ENCODE data around the gene GSTCD.

GSTCD gene

GRCh38 chr4:105698607-105699006 lies 10.0 kb upstream of the GSTCD start:
- no peak overlapping the region for H3K4me3 ChIP-seq (ENCODE audit: low read length)
- TF ChIP-seq CTCF (conservative IDR thresholded peaks at IDR 0.05; ENCODE audit: low read length) = no peak

GRCh38 chr4:105707782-105708180 lies 803 bp upstream of the GSTCD start:
- peak overlapping the region; percentile 82 for H3K4me3 ChIP-seq (ENCODE audit: low read length)
- no peak for TF ChIP-seq CTCF (conservative IDR thresholded peaks at IDR 0.05; ENCODE audit: low read length)

More at GRCh38 chr4:105698607-105699006, 10.0 kb upstream of the GSTCD start:
- no peak for DNase-seq (ENCODE audit: low read depth)

GRCh38 chr4:105709081-105709450 lies 482 bp downstream of the GSTCD start:
- H3K4me3 ChIP-seq (ENCODE audit: low read length) = peak overlapping the region; percentile 82
- TF ChIP-seq CTCF (conservative IDR thresholded peaks at IDR 0.05; ENCODE audit: low read length) = no peak
- DNase-seq (ENCODE audit: low read depth) = no peak

More at GRCh38 chr4:105707782-105708180, 803 bp upstream of the GSTCD start:
- no peak for DNase-seq (ENCODE audit: low read depth)

GRCh38 chr4:105710012-105710600 lies 1.5 kb downstream of the GSTCD start:
- H3K4me3 ChIP-seq (ENCODE audit: low read length) = peak overlapping the region; percentile 82; the same call in 1 of the 2 replicates
- no peak for DNase-seq (ENCODE audit: low read depth)
- TF ChIP-seq CTCF (conservative IDR thresholded peaks at IDR 0.05; ENCODE audit: low read length) = no peak

GRCh38 chr4:105710678-105711077 lies 2.1 kb downstream of the GSTCD start:
- no peak overlapping the region for H3K4me3 ChIP-seq (ENCODE audit: low read length)
- TF ChIP-seq CTCF (conservative IDR thresholded peaks at IDR 0.05; ENCODE audit: low read length) = no peak
- DNase-seq (ENCODE audit: low read depth) = no peak

DNA sequence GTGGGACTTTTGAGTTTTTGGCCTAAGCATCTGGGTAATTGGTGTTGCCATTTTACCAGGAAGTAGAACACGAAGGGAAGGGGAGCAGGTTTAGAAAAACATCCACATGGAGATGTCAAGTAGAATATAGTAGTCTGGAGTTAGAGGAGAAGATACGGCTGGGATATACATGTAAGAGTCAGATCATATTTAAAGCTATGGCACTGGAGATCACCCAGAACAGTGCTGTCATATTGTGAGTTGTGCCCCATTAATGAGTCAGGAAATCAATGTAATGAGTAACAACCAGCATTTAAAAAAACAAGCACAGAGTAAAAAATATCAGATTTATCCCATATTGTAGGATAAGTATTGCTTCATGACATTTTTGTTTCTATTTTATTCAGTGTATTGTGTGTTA lies 4.2 kb downstream of the GSTCD start:
- no peak overlapping the region for H3K4me3 ChIP-seq (ENCODE audit: low read length)
- DNase-seq (ENCODE audit: low read depth) = no peak
- no peak for TF ChIP-seq CTCF (conservative IDR thresholded peaks at IDR 0.05; ENCODE audit: low read length)

- H3K4me3 ChIP-seq (ENCODE audit: low read length) = no peak overlapping the region
- TF ChIP-seq CTCF (conservative IDR thresholded peaks at IDR 0.05; ENCODE audit: low read length) = no peak
- DNase-seq (ENCODE audit: low read depth) = no peak
These were observed 5.5 kb downstream of the GSTCD start for GRCh38 chr4:105714071-105714521.

Measured in AG10803 (cell line).